ENCODE results near the gene NCOA3.

The NCOA3 gene

GRCh38 chr20:47605673-47606413 is 104.2 kb downstream of the NCOA3 start:
- no peak for DNase-seq

GRCh38 chr20:47606414-47606982 is 104.8 kb downstream of the NCOA3 start:
- DNase-seq = no peak

- DNase-seq = no peak
Observed at GRCh38 chr20:47606983-47607613, 105.4 kb downstream of the NCOA3 start.

GRCh38 chr20:47609001-47609400 is 107.3 kb downstream of the NCOA3 start:
- no peak for DNase-seq

- DNase-seq = no peak
Observed at GRCh38 chr20:47610247-47610944, 108.7 kb downstream of the NCOA3 start.

- no peak for DNase-seq
Observed at GRCh38 chr20:47610945-47611250, 109.2 kb downstream of the NCOA3 start.

- no peak for DNase-seq
Observed at GRCh38 chr20:47611785-47612184, 110.1 kb downstream of the NCOA3 start.

- no peak for DNase-seq
Observed at GRCh38 chr20:47612670-47613069, 111.0 kb downstream of the NCOA3 start.

- no peak for DNase-seq
Observed at GRCh38 chr20:47614703-47615309, 113.1 kb downstream of the NCOA3 start.

- DNase-seq = no peak
Observed at GRCh38 chr20:47618479-47618878, 116.8 kb downstream of the NCOA3 start.

- DNase-seq = no peak
Observed at GRCh38 chr20:47620808-47621805, 119.4 kb downstream of the NCOA3 start.

- no peak for DNase-seq
Observed at GRCh38 chr20:47622118-47622665, 120.5 kb downstream of the NCOA3 start.

- DNase-seq = no peak
Observed at GRCh38 chr20:47623206-47623605, 121.5 kb downstream of the NCOA3 start.

- no peak for DNase-seq
Observed at GRCh38 chr20:47627540-47627939, 125.9 kb downstream of the NCOA3 start.

- DNase-seq = no peak
Observed at GRCh38 chr20:47629907-47630306, 128.2 kb downstream of the NCOA3 start.

- DNase-seq = no peak
Observed at GRCh38 chr20:47631078-47631477, 129.4 kb downstream of the NCOA3 start.

- no peak for DNase-seq
Observed at GRCh38 chr20:47635256-47635655, 133.6 kb downstream of the NCOA3 start.

GRCh38 chr20:47638851-47639250 is 137.2 kb downstream of the NCOA3 start:
- DNase-seq = no peak

GRCh38 chr20:47642118-47642517 is 140.4 kb downstream of the NCOA3 start:
- no peak for DNase-seq

- no peak for DNase-seq
Observed at GRCh38 chr20:47642624-47643023, 140.9 kb downstream of the NCOA3 start.

- no peak for DNase-seq
Observed at GRCh38 chr20:47645632-47646031, 143.9 kb downstream of the NCOA3 start.

GRCh38 chr20:47647994-47648393 is 146.3 kb downstream of the NCOA3 start:
- no peak for DNase-seq
